Bronchial epithelial cell (primary cell): ENCODE measurements around the gene ZFP82. TPM values are rescaled to one million over a fixed set of nuclear protein-coding genes. Genes with fewer than 3 reads are reported as not detected.

ENCODE experiments used
- DNase-seq: peaks from one replicate; pipeline ENCODE4 v3.0.0-alpha.2; 2010; ENCODE audit warnings: low read depth
- FAIRE-seq: peaks from 2 replicates; lab custom pipeline; 2011; peaks lifted over from hg19 to GRCh38; lab: Jason Lieb, UNC
- H3K27me3 ChIP-seq: 2 replicates; pipeline ENCODE4 v1.5.1; 2011; ENCODE audit warnings: low read length; ENCODE audit not compliant: control insufficient read depth, insufficient read depth
- H3K36me3 ChIP-seq: 2 replicates; pipeline ENCODE4 v1.5.1; 2011; ENCODE audit warnings: low read length; ENCODE audit not compliant: control insufficient read depth, insufficient read depth
- H3K4me3 ChIP-seq: 2 replicates; pipeline ENCODE4 v1.5.1; 2011; ENCODE audit warnings: mild to moderate bottlenecking, low read depth, low read length, control low read depth
- total RNA-seq: library from RNA; depleted of rRNA; stranded (reverse); fragments of >200 nt; gene quantifications from 2 replicates; pipeline ENCODE4 v1.2.1, GENCODE V29; 2014
- TF ChIP-seq, protein P1 (sequence below): IDR thresholded peaks from 2 replicates; pipeline ENCODE4 v1.5.1; 2011; ENCODE audit warnings: mild to moderate bottlenecking, moderate library complexity, low read length, control low read depth, inconsistent platforms; ENCODE audit not compliant: insufficient read depth, severe bottlenecking

ZFP82 gene
- 3.5 and 4.2 TPM in 2 replicates for total RNA-seq

DNA sequence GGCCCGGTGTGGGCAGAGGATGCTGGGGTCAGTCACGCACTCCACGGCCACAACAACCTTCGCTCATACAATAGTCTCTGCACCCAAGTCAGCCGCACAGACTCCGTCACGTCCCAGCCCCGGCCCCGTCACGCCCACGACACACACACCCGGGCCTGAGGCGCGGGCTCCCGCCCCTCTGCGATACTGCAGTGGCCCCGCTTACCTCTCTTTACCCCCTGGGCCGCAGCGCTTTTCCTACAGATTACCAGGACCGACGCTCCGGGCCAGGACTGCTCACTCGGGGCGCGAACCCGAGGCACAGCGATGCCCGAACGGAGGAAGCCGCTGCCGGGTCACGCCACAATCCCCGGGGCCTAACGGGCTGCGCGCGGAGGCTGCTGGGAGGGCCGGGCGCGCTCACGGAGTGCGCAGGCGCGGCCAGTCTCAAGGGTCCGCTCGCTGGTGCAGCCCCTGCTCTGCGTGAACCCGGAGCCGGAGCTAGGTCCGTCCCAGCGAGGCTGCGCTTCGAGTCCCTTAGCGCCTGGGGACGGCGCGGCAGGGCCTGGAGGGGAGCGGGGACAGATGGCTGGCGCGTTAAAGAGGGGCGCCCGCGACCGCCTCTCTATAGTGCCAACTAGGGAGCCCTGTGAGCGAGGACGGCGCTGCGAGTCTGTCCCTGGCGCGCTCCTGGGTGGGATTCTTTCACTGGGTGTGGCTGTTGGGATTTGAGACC lies at the start of gene ZFP82:
Gene ZFP82 (minus strand): TSS at position 358 of the 715 bp plus-strand sequence. CDS start 8,855 bp downstream, outside the sequence.
- FAIRE-seq (no peak), DNase-seq (peak; percentile 37)
- TF ChIP-seq, protein P1, sequence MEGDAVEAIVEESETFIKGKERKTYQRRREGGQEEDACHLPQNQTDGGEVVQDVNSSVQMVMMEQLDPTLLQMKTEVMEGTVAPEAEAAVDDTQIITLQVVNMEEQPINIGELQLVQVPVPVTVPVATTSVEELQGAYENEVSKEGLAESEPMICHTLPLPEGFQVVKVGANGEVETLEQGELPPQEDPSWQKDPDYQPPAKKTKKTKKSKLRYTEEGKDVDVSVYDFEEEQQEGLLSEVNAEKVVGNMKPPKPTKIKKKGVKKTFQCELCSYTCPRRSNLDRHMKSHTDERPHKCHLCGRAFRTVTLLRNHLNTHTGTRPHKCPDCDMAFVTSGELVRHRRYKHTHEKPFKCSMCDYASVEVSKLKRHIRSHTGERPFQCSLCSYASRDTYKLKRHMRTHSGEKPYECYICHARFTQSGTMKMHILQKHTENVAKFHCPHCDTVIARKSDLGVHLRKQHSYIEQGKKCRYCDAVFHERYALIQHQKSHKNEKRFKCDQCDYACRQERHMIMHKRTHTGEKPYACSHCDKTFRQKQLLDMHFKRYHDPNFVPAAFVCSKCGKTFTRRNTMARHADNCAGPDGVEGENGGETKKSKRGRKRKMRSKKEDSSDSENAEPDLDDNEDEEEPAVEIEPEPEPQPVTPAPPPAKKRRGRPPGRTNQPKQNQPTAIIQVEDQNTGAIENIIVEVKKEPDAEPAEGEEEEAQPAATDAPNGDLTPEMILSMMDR: no peak
- Histone ChIP-seq H3K36me3 (no peaks in the 10 kb centered on the region), H3K27me3 (no peaks in the 10 kb centered on the region), H3K4me3 (peak within 1 kb of the TSS; percentile 64)

DNA sequence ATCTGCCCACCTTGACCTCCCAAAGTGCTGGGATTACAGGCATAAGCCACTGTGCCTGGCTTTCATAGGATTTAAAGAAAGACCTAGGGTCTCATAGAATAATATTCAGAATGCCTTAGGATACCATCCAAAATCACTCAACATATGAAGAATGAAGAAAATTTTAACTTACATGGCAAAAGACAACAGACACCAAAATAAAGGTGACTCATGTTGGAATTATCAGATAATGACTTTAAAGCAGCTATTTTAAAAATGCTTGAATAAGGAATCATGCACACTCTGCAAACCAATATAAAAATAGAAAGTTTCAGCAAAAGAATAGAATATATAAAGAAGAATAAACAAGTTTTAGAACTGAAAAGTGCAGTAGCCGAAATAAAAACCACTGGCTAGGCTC lies 41.6 kb upstream of the ZFP82 start:
- Histone ChIP-seq H3K27me3 (no peaks in the 10 kb centered on the region), H3K4me3 (no peak overlapping the region), H3K36me3 (no peaks in the 10 kb centered on the region)
- DNase-seq (no peak), FAIRE-seq (no peak)
- TF ChIP-seq, protein P1: no peak

DNA sequence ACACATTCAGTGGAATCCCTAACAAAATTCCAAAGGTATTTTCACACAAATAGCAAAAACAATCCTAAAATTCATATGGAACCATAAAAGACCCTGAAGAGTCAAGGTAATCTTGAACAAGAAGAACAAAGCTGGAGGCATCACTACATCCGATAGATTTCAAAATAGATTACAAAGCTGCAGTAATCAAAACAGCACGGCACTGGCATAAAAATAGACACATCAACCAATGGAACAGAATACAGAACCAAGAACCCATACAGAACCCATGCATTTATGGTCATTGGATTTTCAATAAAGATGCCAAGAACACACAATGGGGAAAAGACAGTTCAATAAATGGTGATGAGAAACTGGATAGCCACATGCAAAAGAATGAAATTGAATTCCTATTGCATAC lies 38.4 kb upstream of the ZFP82 start:
- no peak for FAIRE-seq
- Histone ChIP-seq H3K27me3 (no peaks in the 10 kb centered on the region), H3K36me3 (no peaks in the 10 kb centered on the region), H3K4me3 (no peak overlapping the region)
- no peak for DNase-seq
- TF ChIP-seq, protein P1: no peak

DNA sequence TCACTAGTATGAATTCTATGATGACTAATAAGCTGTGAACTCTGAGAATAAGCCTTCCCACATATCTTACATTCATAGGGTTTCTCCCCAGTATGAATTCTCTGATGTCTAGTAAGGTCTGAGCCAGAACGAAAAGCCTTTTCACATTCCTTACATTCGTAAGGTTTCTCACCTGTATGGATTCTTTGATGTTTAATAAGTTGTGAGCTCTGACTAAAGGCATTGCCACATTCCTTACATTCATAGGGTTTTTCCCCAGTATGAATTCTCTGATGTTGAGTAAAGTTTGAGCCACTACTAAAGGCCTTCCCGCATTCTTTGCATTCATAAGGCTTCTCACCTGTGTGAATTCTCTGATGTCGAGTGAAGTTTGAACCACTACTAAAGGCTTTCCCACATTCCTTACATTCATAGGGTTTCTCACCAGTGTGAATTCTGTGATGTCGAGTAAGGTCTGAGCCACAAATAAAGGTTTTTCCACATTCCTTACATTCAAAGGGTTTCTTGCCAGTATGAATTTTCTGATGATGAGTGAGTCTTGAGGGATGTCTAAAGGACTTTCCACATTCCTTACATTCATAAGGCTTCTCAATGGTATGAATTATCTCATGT lies 30.7 kb upstream of the ZFP82 start:
- no peaks in the 10 kb centered on the region for H3K27me3 ChIP-seq
- FAIRE-seq (no peak), DNase-seq (no peak)
- TF ChIP-seq, protein P1: no peak
- peaks cover 2% of the 10 kb centered on the region for H3K36me3 ChIP-seq
- H3K4me3 ChIP-seq: no peak overlapping the region

DNA sequence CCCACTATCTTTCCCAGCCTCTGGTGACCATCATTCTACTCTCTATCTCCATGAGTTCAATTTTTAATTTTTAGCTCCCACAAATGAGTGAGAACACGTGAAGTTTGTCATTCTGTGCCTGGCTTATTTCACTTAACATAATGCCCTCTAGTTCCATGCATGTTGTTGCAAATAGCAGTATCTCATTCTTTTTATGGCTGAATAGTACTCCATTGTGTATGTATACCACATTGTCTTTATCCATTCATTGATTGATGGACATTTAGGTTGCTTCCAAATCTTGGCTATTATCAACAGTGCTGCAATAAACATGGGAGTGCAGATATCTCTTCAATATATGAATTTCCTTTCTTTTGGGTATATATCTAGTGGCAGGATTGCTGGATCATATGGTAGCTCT lies 22.9 kb upstream of the ZFP82 start:
- DNase-seq (no peak), FAIRE-seq (no peak)
- no peaks in the 10 kb centered on the region for H3K36me3 ChIP-seq
- H3K27me3 ChIP-seq: no peaks in the 10 kb centered on the region
- no peak overlapping the region for H3K4me3 ChIP-seq
- TF ChIP-seq, protein P1: no peak
